SJSA1 (cell line): Measurements from ENCODE around the gene FNDC3B. TPM values are rescaled to one million over a fixed set of nuclear protein-coding genes. Genes with fewer than 3 reads are reported as not detected.
"Not testable (repeated sequence)": the region's sequence is repeated elsewhere in the genome, so short reads cannot be mapped to it uniquely, and the experiment has no call there.

Experiments used
- DNase-seq, 2 experiments: peaks; one replicate each; pipeline ENCODE4 v3.0.0-alpha.2; 2015 to 2020; ENCODE audit warnings: low spot score in 2 of 2, low read depth in 1 of 2
- H3K27ac ChIP-seq: fragments of 250-450 bp; sonication (Bioruptor Pico); 2 replicates; pipeline ENCODE4 v1.5.1; 2020; ENCODE audit warnings: mild to moderate bottlenecking, moderate library complexity
- H3K27me3 ChIP-seq: fragments of 250-450 bp; sonication (Bioruptor Pico); replicated peaks from 2 replicates; pipeline ENCODE4 v1.5.1; 2020; ENCODE audit warnings: mild to moderate bottlenecking, moderate library complexity
- H3K36me3 ChIP-seq: fragments of 250-450 bp; sonication (Bioruptor Pico); 2 replicates; pipeline ENCODE4 v1.5.1; 2020; ENCODE audit warnings: mild to moderate bottlenecking
- H3K4me1 ChIP-seq: fragments of 250-450 bp; sonication (Bioruptor Pico); replicated peaks from 2 replicates; pipeline ENCODE4 v1.6.1; 2021; ENCODE audit warnings: mild to moderate bottlenecking
- H3K4me3 ChIP-seq: fragments of 250-450 bp; sonication (Bioruptor Pico); 2 replicates; pipeline ENCODE4 v1.5.1; 2020; ENCODE audit warnings: mild to moderate bottlenecking
- H3K9me3 ChIP-seq: fragments of 250-450 bp; sonication (Bioruptor Pico); replicated peaks from 2 replicates; pipeline ENCODE4 v1.5.1; 2020; ENCODE audit warnings: mild to moderate bottlenecking
- total RNA-seq: library from RNA; depleted of rRNA; stranded (reverse); fragments of >200 nt; shearing (Covaris generic); gene quantifications from 2 replicates; pipeline ENCODE4 v1.2.3, GENCODE V29; 2014

FNDC3B gene
- total RNA-seq, 1 experiment from 2014 or later: 73.4 TPM

DNA sequence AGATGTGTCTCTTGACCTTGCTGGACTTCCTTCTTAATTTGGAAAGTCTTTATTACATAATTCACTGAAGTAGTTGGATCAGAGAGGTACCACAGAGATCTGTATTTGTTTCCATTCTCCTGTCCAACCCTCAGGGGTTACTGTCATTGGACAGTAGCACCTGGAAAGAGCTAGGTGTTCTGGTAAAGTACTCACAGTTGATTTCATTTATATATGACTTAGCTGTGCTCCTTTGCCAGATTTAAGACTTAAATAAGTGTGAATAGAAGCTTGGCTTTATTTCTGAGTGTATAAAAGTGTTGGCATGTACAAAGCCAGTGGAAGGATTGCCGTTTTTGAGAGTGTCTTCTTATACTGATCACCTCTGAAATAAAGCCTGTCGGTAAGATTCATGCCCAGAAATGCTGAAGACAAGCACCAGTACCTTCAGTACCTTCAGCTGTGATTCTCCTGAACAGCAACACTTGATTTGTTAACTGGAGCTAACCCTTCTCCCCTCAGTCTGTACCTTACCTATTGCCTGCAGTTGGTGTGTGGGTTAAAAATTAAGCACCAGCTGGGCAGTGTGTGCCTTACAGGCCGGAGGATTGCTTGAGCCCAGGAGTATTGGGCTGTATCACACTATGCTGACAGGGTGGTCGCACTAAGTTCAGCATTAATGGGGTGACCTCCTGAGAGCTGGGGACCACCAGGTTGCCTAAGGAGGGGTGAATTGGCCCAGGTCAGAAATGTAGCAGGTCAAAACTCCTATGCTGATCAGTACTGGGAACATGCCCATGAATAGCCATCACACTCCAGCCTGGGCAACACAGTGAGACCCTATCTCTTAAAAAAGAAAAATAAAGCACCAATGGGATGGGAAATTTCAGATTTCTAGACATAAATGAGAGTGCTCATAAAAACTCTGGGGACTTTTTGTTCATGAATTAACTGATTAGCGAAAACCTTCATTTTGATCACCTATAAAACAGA lies 197.7 kb downstream of the FNDC3B start:
- no peak for DNase-seq
- Histone ChIP-seq H3K27ac (no peak overlapping the region), H3K4me3 (no peak overlapping the region), H3K9me3 (peaks cover 2% of the 10 kb centered on the region), H3K4me1 (no peaks in the 10 kb centered on the region), H3K36me3 (peaks cover 27% of the 10 kb centered on the region), H3K27me3 (no peaks in the 10 kb centered on the region)

GRCh38 chr3:172238188-172238587 lies 198.8 kb downstream of the FNDC3B start:
- peaks cover 9% of the 10 kb centered on the region for H3K9me3 ChIP-seq
- H3K27ac ChIP-seq: no peak overlapping the region
- DNase-seq: no peak
- no peak overlapping the region for H3K4me3 ChIP-seq
- H3K36me3 ChIP-seq: peaks cover 35% of the 10 kb centered on the region
- H3K27me3 ChIP-seq: no peaks in the 10 kb centered on the region
- no peaks in the 10 kb centered on the region for H3K4me1 ChIP-seq

- Histone ChIP-seq H3K36me3 (peaks cover 36% of the 10 kb centered on the region), H3K4me1 (no peaks in the 10 kb centered on the region), H3K9me3 (peaks cover 9% of the 10 kb centered on the region), H3K27ac (no peak overlapping the region), H3K27me3 (no peaks in the 10 kb centered on the region), H3K4me3 (no peak overlapping the region)
- no peak for DNase-seq
Observed at GRCh38 chr3:172239218-172239790, 199.9 kb downstream of the FNDC3B start.

GRCh38 chr3:172241405-172241804 lies 202.0 kb downstream of the FNDC3B start:
- H3K4me3 ChIP-seq: no peak overlapping the region
- no peaks in the 10 kb centered on the region for H3K4me1 ChIP-seq
- H3K27me3 ChIP-seq: no peaks in the 10 kb centered on the region
- peaks cover 9% of the 10 kb centered on the region for H3K9me3 ChIP-seq
- H3K36me3 ChIP-seq: peaks cover 37% of the 10 kb centered on the region
- H3K27ac ChIP-seq: no peak overlapping the region
- DNase-seq: no peak

GRCh38 chr3:172242471-172242870 lies 203.1 kb downstream of the FNDC3B start:
- peaks cover 38% of the 10 kb centered on the region for H3K36me3 ChIP-seq
- not testable (repeated sequence) for DNase-seq, H3K27me3 ChIP-seq, H3K4me1 ChIP-seq, H3K27ac ChIP-seq, H3K9me3 ChIP-seq, H3K4me3 ChIP-seq

DNA sequence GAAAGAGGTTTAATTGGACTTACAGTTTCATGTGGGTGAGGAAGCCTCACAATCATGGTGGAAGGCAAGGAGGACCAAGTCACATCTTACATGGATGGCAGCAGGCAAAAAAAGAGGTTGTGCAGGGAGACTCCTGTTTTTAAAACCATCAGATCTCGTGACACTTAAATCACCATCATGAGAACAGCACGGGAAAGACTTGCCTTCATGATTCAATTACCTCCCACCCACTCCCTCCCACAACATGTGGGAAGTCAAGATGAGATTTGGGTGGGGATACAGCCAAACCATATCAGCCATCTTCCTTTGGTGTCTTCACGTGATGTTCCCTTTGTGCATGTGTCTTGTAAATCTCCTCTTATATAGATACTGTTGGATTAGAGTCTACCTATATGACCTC lies 204.0 kb downstream of the FNDC3B start:
- not testable (repeated sequence) for H3K9me3 ChIP-seq, H3K27me3 ChIP-seq, DNase-seq, H3K4me1 ChIP-seq, H3K27ac ChIP-seq, H3K4me3 ChIP-seq
- peaks cover 40% of the 10 kb centered on the region for H3K36me3 ChIP-seq

- no peaks in the 10 kb centered on the region for H3K4me1 ChIP-seq
- no peaks in the 10 kb centered on the region for H3K27me3 ChIP-seq
- no peak for DNase-seq
- peaks cover 9% of the 10 kb centered on the region for H3K9me3 ChIP-seq
- H3K36me3 ChIP-seq: peaks cover 40% of the 10 kb centered on the region
- H3K27ac ChIP-seq: no peak overlapping the region
- H3K4me3 ChIP-seq: no peak overlapping the region
Observed at GRCh38 chr3:172244011-172244410, 204.6 kb downstream of the FNDC3B start.

DNA sequence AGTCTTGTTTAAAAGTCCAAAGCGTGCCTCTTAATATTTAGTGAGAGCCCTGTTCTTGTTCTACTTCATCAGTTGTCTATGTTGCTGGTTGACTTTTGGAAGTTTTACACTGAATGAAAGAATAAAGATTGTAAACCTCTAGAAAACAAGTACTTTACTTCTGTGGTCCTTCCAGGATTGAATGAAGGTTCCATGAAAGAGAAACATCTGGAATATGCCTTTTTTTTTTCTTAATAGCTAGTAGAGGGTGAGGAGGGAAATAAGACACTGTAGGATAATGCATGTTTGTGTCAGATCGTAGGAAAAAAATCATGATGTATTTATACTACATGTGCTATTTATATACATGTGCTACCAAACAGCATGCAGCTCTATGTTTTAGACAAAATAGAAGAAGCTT lies 205.9 kb downstream of the FNDC3B start:
- no peak for DNase-seq
- H3K27ac ChIP-seq: no peak overlapping the region
- no peaks in the 10 kb centered on the region for H3K4me1 ChIP-seq
- H3K36me3 ChIP-seq: peaks cover 38% of the 10 kb centered on the region
- H3K27me3 ChIP-seq: no peaks in the 10 kb centered on the region
- peaks cover 9% of the 10 kb centered on the region for H3K9me3 ChIP-seq
- H3K4me3 ChIP-seq: no peak overlapping the region

- Histone ChIP-seq H3K9me3 (peaks cover 9% of the 10 kb centered on the region), H3K4me3 (no peak overlapping the region), H3K4me1 (no peaks in the 10 kb centered on the region), H3K36me3 (peaks cover 36% of the 10 kb centered on the region), H3K27me3 (no peaks in the 10 kb centered on the region), H3K27ac (no peak overlapping the region)
- no peak for DNase-seq
Observed at GRCh38 chr3:172246107-172246844, 206.9 kb downstream of the FNDC3B start.

DNA sequence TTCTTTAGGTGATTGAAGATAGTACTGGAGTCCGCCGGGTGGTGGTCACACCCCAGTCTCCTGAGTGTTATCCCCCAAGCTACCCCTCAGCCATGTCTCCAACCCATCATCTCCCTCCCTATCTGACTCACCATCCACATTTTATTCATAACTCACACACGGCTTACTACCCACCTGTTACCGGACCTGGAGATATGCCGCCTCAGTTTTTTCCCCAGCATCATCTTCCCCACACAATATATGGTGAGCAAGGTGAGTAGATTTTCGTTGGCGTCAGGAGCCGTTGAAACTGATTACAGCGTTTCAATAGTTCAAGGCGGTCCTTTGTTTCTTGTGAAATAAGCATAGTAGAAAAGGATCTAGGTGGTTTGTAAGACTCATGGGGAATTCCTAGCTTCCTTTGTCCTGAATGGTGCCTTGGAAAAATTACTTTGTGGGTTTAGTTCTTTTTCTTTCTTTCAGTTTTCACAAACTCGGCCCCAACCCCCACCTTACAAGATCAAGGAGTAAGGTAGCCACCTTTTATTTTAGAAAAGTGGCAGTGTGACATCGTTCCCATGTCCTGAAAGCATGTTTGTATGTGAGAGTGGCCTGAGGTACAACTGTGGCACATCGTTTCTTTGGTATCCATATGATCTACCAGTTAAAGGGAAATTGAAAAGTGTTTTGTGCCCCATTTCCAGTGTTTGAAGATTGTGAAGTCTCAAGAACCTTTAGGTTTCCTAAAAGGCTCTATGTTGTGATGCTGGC lies 208.3 kb downstream of the FNDC3B start:
- no peak overlapping the region for H3K4me3 ChIP-seq
- DNase-seq: no peak
- peaks cover 1% of the 10 kb centered on the region for H3K9me3 ChIP-seq
- H3K27ac ChIP-seq: no peak overlapping the region
- H3K4me1 ChIP-seq: no peaks in the 10 kb centered on the region
- no peaks in the 10 kb centered on the region for H3K27me3 ChIP-seq
- peaks cover 36% of the 10 kb centered on the region for H3K36me3 ChIP-seq

- Histone ChIP-seq H3K36me3 (peaks cover 36% of the 10 kb centered on the region), H3K27ac (no peak overlapping the region), H3K9me3 (no peaks in the 10 kb centered on the region), H3K4me3 (no peak overlapping the region), H3K27me3 (no peaks in the 10 kb centered on the region), H3K4me1 (no peaks in the 10 kb centered on the region)
- no peak for DNase-seq
Observed at GRCh38 chr3:172249039-172249438, 209.7 kb downstream of the FNDC3B start.

- H3K4me3 ChIP-seq: no peak overlapping the region
- no peak for DNase-seq
- no peaks in the 10 kb centered on the region for H3K27me3 ChIP-seq
- H3K9me3 ChIP-seq: no peaks in the 10 kb centered on the region
- H3K36me3 ChIP-seq: peaks cover 52% of the 10 kb centered on the region
- no peak overlapping the region for H3K27ac ChIP-seq
- H3K4me1 ChIP-seq: no peaks in the 10 kb centered on the region
Observed at GRCh38 chr3:172251211-172251610, 211.8 kb downstream of the FNDC3B start.

DNA sequence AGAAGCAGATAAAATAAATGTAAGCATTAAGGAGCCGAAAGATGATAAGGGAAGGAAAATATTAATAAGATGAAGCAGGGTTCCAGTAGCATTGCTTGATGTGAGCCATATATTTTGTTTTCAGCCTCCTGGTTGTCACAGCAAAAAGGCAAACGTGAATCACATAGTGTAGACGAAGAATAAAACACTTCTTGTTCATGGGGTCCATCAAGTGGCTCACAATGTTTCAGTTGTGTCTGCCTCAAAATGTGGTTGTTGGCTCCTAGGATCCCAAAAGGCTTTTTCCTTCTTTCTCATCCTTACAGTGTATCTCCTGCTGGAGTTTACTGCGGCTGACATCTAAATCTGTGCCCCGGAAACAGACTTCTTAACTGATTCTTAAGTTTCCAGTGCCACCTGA lies 213.8 kb downstream of the FNDC3B start:
- Histone ChIP-seq H3K27ac (no peak overlapping the region), H3K4me3 (no peak overlapping the region), H3K9me3 (no peaks in the 10 kb centered on the region), H3K27me3 (no peaks in the 10 kb centered on the region), H3K36me3 (peaks cover 54% of the 10 kb centered on the region), H3K4me1 (no peaks in the 10 kb centered on the region)
- no peak for DNase-seq
